Stimulated activated CD4-positive, alpha-beta T cell treated with anti-CD3 and anti-CD28 coated beads, TNF-alpha, amount 100 ng/mL, for 48 hours (primary cell): ENCODE data around the gene CNTNAP5.

Experiments
- DNase-seq, 3 donors: peaks; one replicate each; pipeline ENCODE4 v3.0.0-alpha.2; 2020; ENCODE audit warnings: low read depth in 3 of 3

The CNTNAP5 gene

DNA sequence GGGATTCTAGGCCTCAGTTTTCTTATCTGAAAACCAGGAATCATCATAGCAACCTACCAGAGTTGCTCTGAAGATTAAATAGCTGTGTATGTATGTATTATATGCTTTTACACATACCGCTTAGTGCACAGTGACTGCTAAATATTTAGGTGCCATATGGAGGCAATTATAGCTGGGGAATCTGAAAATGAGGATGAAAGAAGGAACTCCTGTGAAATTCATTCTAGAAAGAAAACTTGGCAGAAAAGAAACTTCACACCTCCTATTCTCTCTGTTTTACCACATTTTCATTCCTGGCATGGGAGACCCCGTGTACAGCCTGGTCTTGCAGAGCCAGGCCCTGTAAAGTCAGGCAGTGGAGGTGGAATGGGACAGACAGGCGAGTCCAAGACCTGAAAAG is 862.4 kb downstream of the CNTNAP5 start:
- DNase-seq: no peak

DNA sequence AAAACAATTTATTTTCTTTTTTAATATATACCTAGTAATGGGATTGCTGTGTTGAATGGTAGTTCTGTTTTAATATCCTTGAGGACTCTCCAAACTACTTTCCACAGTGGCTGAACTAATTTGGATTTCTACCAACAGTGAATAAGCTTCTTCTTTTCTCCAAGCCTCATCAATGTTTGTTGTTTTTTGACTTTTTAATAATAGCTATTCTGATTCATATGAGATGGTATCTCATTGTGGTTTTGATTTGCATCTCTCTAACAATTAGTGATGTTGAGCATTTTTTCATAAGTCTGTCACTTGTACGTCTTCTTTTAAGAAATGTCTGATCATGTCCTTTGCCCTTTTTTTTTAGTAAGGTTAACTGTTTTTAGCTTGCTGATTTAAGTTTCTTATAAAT is 863.3 kb downstream of the CNTNAP5 start:
- DNase-seq: no peak

DNA sequence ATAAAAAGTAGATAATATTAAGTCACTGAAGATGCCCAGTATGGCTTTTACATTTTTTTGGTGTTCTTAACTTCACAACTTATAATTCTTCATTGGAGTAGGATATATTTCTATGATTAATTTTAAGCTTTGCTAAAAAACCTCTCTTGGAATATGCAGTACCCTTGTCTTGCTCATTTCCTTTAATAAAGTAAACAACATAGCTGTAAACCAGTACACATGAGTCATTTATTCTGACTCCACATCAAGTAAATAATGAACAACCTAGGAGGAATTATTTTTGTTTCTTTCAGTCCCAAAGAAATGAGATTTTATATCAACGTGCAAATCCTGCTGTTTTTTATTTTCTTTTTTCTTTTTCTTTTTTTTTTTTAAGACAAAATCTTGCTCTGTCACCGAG is 869.1 kb downstream of the CNTNAP5 start:
- DNase-seq: no peak

DNA sequence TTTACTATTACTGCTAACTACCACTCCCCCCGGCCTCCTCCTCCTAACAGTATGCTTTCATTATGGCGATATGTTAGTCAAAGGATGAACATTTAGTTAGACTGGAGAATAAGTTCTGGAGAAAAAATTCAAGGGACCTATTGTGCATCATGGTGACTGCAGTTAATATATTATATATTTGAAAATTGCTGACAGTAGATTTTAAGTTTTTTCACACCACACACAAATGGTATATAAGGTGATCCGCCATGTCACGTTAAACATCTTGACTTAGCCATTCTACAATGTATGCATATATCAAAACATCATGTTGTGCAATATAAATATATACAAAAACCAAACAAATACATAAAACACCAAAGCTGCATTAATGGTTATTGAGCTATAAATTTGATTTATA is 873.7 kb downstream of the CNTNAP5 start:
- no peak for DNase-seq

DNA sequence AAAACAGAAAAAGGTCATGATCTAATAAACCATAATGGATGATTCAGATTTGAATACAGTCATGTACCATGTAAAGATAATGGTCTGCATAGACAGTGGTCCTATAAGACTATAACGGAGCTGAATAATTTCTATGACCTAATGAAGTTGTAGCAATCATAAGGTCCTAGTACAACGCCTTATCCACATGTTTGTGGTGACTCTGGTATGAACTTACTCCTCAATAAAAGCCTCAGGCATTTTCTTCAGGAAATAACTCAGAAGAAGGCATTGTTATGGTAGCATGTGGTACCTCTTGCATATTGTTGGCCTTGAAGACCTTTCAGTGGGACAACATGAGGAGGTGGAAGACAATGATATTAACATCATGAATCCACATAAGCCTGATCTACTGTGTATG is 883.3 kb downstream of the CNTNAP5 start:
- no peak for DNase-seq

DNA sequence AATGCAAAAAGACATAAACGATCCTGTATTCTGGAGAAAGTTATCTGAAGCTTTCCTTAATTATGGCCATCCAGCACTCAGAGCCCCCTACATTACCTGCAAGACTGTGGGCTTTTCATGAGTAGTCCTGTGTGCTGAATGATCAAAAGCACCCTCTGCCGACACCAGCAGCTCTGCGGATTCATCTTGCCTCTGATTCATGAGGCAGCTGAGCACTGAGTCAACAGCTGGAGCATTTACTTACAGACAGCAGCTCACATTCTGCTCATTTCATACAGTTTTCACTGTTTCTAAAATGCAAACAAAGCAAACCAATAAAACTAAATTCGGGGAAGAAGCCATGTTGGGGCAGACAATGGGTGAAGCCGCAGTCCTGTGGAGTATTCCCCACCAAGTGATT is 886.5 kb downstream of the CNTNAP5 start:
- no peak for DNase-seq

DNA sequence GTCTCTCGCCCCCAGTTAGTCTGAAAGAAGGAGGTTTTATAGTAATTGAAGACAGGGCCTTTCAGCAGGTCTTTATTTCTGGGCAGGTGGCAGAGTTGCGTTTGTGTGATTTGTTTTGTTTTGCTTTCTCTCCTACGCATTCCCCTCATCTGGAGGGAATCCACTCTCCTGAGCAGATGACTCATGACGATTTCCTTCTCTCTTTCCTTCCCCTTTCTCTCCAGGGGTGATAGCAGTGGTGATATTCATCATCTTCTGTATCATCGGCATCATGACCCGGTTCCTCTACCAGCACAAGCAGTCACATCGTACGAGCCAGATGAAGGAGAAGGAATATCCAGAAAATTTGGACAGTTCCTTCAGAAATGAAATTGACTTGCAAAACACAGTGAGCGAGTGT is 888.8 kb downstream of the CNTNAP5 start:
- DNase-seq: no peak

DNA sequence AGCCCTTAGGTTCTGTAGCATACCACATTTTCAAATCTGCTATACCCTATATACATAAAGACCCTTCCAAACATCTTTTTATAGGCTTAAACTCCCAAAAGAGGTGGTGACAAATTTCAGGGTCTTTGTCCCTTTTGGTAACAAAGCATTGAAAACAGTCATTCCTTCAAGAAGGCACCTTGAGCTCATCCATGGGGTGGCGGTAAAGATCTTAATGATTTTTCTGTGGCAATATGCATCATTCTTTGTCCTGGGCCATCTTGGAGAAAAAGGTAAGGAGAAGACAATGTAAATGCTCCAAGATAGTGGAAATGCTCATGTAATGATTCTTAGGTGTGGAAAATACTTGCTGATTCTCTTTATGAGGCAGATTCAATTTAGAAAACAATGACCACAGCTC is 890.5 kb downstream of the CNTNAP5 start:
- no peak for DNase-seq

DNA sequence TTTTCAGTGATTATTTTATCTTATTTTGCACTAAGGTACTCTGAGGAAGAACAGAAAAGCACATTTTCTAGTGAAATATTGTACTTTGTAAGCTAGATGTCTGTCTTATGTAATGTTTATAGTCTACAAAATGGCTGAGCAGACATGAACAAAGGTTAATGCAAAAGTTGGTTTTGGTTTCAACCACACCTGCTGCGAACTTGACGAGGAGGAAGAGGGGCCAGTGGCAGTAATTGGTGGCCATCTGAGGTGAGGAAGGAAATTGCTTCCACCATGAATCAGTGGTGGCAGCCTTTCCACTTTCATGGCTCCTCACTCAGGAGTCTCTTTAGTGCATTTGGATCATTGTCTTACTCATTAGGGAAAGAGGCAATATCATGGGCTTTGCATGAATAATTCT is 894.2 kb downstream of the CNTNAP5 start:
- no peak for DNase-seq

DNA sequence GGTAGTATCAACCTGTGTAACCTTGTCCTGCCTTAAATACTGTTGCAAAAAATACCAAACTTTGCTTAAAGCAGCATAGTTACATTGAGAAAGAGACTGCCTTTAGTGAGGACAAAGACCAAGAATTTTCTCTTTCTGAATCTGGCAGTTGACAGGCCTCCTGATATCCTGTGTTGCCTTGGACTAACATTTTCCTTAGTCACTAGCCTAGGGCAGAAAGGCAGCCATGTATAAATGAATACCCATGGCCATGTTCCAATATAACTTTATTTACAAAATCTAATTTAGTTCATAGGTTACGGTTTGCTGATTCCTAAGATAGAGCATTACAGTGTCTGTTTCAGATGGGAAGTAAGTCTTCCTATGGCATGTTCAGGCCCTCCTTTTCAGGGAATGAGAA is 895.4 kb downstream of the CNTNAP5 start:
- DNase-seq: no peak

DNA sequence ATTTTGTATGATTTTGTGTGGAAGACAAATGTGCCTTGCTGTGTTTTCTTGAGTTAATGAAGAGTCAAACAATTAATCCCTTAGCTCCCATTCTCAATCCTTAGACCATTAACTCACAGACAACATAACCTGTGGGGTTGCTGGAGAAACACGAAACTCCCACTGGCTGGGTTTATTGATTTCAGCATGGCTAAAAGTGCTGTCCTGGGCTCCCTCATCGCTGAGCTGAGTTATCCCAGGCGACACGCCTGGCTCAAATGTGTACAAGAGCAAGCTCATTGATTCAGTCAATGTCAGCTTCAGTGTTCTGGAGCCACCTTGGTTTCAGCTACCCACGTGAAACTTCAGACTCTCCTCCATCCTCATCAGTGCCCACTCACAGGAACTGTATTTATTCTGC is 896.1 kb downstream of the CNTNAP5 start:
- DNase-seq: no peak

DNA sequence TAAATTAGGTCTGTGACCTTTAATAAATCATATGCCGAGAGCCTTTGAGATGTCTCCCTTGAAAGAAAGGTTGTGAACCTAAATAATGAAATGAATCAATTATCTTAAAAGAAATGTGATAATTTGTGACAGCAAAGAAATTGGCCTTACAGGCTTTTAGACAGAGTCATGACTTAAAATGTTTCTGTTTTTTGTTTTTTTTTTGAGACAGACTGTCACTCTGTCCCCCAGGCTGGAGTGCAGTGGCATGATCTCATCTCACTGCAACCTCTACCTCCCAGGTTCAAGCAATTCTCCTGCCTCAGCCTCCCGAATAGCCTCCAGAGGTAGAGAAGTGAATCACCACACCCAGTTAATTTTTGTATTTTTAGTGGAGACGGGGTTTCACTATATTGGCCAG is 898.0 kb downstream of the CNTNAP5 start:
- DNase-seq: no peak

DNA sequence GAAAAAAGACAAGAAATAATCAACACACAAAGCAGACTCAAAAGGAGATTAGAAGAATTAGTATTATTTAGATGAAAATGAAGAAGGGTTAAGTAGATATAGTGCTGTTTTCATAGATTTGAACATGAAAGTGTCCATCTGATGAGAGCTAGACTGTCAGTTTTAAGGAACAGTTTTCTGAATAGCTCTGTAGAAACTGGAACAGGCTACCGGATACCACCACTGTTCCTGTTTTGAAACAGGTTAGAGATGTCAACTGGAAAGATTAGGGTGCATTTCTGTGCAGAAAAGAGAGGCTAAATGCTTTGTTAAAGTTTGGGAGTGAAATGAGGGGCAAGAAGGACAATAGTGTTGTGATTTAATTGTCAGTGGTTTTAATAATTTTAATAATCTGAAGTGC is 908.8 kb downstream of the CNTNAP5 start:
- no peak for DNase-seq

DNA sequence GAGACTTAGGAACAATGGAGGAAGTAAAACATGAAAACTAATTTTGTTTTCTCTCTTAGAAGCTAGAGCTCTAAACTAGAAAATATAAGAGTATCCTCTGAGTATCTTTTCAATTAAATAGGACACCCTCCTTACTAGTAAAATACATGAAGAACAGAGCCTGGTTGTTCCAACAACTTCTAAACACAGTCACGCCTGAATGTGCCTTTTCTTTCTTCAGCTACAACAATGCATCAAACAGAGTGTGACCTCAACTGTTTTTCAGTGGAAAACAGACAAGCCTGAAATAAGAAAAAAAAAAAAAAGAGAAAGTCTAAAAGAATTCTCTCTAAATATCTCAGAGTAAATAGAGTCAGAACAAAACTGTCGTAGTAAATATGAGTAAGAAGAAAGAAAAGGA is 928.8 kb downstream of the CNTNAP5 start:
- no peak for DNase-seq

DNA sequence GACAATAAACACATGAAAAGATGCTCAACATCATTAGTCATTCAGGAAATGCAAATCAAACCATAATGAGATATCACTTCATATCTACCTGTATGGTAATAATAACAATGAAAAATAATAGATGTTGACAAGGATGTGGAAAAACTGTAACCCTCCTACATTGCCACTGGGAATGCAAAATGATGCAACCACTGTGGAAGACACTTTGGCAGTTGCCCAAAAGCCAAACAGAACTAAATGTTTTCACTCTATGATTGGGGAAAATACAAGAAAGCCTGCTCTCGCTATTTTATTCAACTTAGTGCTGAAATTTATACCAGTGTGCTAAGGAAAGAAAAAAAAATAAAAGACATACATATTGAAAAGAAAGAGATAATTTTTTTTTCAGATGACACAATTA is 934.5 kb downstream of the CNTNAP5 start:
- DNase-seq: no peak

DNA sequence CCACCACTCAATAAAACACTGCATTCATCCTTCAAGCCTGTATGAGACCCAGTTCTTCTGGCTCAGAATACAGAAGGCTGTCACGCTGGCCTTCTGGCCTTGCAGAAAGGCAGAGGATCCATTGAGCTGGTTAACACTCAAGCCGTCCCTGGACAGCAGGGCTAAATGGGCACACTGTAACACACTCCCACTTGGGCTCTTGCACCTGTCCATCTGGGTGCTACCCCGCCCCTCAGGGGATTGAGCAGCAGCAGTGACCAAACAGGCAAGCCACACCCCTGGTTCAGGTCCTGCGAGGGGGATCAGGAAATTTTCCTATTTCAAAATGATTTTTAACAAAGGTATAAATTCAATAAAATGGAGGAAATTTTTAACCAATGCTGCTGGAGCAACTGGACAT is 936.0 kb downstream of the CNTNAP5 start:
- DNase-seq: no peak
